Gastrocnemius medialis (tissue), 4 donors: ENCODE measurements around the gene TSPAN17.

Experiments used
- CTCF ChIP-seq, 5 experiments: fragments of 450-650 bp in 3 of 5; fragments of 200-600 bp in 2 of 5; sonication (generic) in 2 of 5; IDR thresholded peaks in 4 of 5; conservative IDR thresholded peaks in 1 of 5; 1 replicate in 4 of 5; 2 replicates in 1 of 5; pipeline ENCODE4 v1.5.1; 2016 to 2019; ENCODE audit warnings: antibody characterized with exemption in 5 of 5, mild to moderate bottlenecking in 3 of 5, moderate library complexity in 3 of 5
- POLR2A ChIP-seq, 2 donors: fragments of 450-650 bp; IDR thresholded peaks; one replicate each; pipeline ENCODE4 v1.6.1; 2017; ENCODE audit warnings: antibody characterized with exemption in 2 of 2, mild to moderate bottlenecking in 2 of 2, moderate library complexity in 2 of 2

GRCh38 chr5:176624142-176624541 lies 23.1 kb upstream of the TSPAN17 start:
- TF ChIP-seq CTCF (IDR thresholded peaks at IDR 0.05 in 4 of 5, conservative IDR thresholded peaks at IDR 0.05 in 1 of 5) (no peak), POLR2A (IDR thresholded peaks at IDR 0.05) (no peak)
